Measurements from ENCODE around the gene OR51L1.

OR51L1 gene

GRCh38 chr11:5046754-5047330 is 52.2 kb downstream of the OR51L1 start:
- DNase-seq (ENCODE audit: low read depth), result no peak
